Measurements from ENCODE around the gene MC4R. TPM values are rescaled to one million over a fixed set of nuclear protein-coding genes. Genes with fewer than 3 reads are reported as not detected.
A peak's percentile ranks its signal among the peaks of the same experiment; 100 is the strongest.

MC4R gene
- total and polyA plus RNA-seq, 2 donors (not counting 1 experiment from before 2014, with no cell fraction given), result not detected

- Histone ChIP-seq H3K4me3 (replicated peaks in 1 of 4; ENCODE audit: control extremely low read depth in 1 of 4, insufficient read depth in 1 of 4, low read depth in 3 of 4, low read length in 4 of 4) (no peak overlapping the region), H2AFZ (ENCODE audit: low read length) (no peak overlapping the region), H3K4me1 (ENCODE audit: control insufficient read depth, extremely low read depth, insufficient read depth, low read length) (no peaks in the 10 kb centered on the region), H4K20me1 (ENCODE audit: control insufficient read depth, extremely low read depth, insufficient read depth, low read length) (no peaks in the 10 kb centered on the region), H3K79me2 (ENCODE audit: control insufficient read depth, insufficient read depth, low read length) (no peaks in the 10 kb centered on the region), H3K4me2 (ENCODE audit: extremely low read depth, insufficient read depth, low read length) (no peak overlapping the region), H3K9ac (ENCODE audit: insufficient read depth, low read length) (no peak overlapping the region), H3K36me3 (ENCODE audit: control insufficient read depth, insufficient read depth, low read length) (no peaks in the 10 kb centered on the region), H3K27ac (ENCODE audit: insufficient read depth, low read length) (no peak overlapping the region), H3K9me3 (ENCODE audit: control insufficient read depth, insufficient read depth, low read depth, low read length) (no peaks in the 10 kb centered on the region), H3K27me3 (ENCODE audit: control insufficient read depth, insufficient read depth, low read length) (no peaks in the 10 kb centered on the region)
- DNase-seq (ENCODE audit: low read depth in 2 of 2), result no peak
- TF ChIP-seq EZH2 (IDR thresholded peaks at IDR 0.05; ENCODE audit: low read length, missing control alignments) (no peak), CTCF (conservative IDR thresholded peaks at IDR 0.05 in 1 of 2, IDR thresholded peaks at IDR 0.05 in 1 of 2; ENCODE audit: low read depth in 1 of 2, low read length in 2 of 2) (no peak)
These were observed 34.1 kb upstream of the MC4R start for GRCh38 chr18:60406721-60407120.

DNA sequence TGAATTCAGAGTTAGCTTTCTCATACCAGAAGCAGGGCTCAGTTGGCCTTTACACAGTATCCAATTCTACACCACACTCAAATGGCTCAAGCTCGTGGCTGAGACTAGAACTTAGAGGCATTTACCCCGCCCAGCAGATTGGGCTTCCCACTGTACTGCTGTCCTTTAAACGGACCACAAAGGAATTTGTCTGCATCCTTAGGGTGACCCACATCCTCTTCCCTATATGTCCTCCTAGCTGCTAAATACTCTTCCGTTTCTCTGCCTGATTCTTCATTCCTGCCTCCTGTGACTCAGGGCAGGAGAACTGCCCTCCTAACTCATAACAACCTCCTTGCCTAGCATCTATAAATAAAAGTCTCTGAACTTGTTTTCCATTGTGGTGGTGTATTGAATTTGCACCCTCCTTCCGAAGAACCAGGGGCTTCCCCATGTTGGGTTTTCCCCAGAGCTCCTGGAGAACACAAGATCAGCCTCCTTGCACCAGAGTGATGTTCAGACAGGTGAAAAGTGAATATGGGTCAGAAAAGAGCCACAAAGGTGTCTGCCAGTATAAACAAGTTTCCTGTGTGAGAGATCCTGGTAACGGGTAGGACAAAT is 32.0 kb upstream of the MC4R start:
- no peak overlapping the region for H3K4me2 ChIP-seq (ENCODE audit: extremely low read depth, insufficient read depth, low read length)
- no peak overlapping the region for H3K9ac ChIP-seq (ENCODE audit: insufficient read depth, low read length)
- H3K79me2 ChIP-seq (ENCODE audit: control insufficient read depth, insufficient read depth, low read length), result no peaks in the 10 kb centered on the region
- H3K27ac ChIP-seq (ENCODE audit: insufficient read depth, low read length), result no peak overlapping the region
- H3K4me3 ChIP-seq (replicated peaks in 1 of 4; ENCODE audit: control extremely low read depth in 1 of 4, insufficient read depth in 1 of 4, low read depth in 3 of 4, low read length in 4 of 4), result no peak overlapping the region
- H3K36me3 ChIP-seq (ENCODE audit: control insufficient read depth, insufficient read depth, low read length), result no peaks in the 10 kb centered on the region
- H2AFZ ChIP-seq (ENCODE audit: low read length), result no peak overlapping the region
- no peaks in the 10 kb centered on the region for H4K20me1 ChIP-seq (ENCODE audit: control insufficient read depth, extremely low read depth, insufficient read depth, low read length)
- no peak for TF ChIP-seq EZH2 (IDR thresholded peaks at IDR 0.05; ENCODE audit: low read length, missing control alignments)
- TF ChIP-seq CTCF (conservative IDR thresholded peaks at IDR 0.05 in 1 of 2, IDR thresholded peaks at IDR 0.05 in 1 of 2; ENCODE audit: low read depth in 1 of 2, low read length in 2 of 2), result no peak
- DNase-seq (ENCODE audit: low read depth in 2 of 2), result peak in 1 of 2 donors; percentile 5
- no peaks in the 10 kb centered on the region for H3K27me3 ChIP-seq (ENCODE audit: control insufficient read depth, insufficient read depth, low read length)
- H3K4me1 ChIP-seq (ENCODE audit: control insufficient read depth, extremely low read depth, insufficient read depth, low read length), result no peaks in the 10 kb centered on the region
- H3K9me3 ChIP-seq (ENCODE audit: control insufficient read depth, insufficient read depth, low read depth, low read length), result no peaks in the 10 kb centered on the region

DNA sequence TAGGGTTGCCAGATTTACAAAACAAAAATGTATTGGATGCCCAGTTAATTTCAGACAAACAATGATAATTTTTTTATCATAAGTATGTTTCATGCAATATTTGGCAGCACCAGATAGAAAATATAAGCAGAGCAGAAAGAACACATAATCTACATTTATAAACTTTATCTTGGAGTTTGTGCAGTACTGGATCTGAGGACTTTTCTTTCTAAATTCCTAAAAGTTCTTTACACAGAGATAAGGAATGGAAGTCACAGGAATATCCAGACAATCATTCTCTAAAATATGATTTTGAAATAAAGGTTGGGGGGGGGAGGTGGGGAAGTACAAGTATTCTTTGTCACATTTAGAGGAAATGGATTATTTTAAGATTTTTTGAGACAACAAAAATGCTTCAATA is 28.8 kb upstream of the MC4R start:
- Histone ChIP-seq H2AFZ (ENCODE audit: low read length) (no peak overlapping the region), H3K36me3 (ENCODE audit: control insufficient read depth, insufficient read depth, low read length) (no peaks in the 10 kb centered on the region), H3K9me3 (ENCODE audit: control insufficient read depth, insufficient read depth, low read depth, low read length) (no peaks in the 10 kb centered on the region), H3K27me3 (ENCODE audit: control insufficient read depth, insufficient read depth, low read length) (no peaks in the 10 kb centered on the region), H3K4me2 (ENCODE audit: extremely low read depth, insufficient read depth, low read length) (no peak overlapping the region), H3K4me3 (replicated peaks in 1 of 4; ENCODE audit: control extremely low read depth in 1 of 4, insufficient read depth in 1 of 4, low read depth in 3 of 4, low read length in 4 of 4) (no peak overlapping the region), H3K27ac (ENCODE audit: insufficient read depth, low read length) (no peak overlapping the region), H3K4me1 (ENCODE audit: control insufficient read depth, extremely low read depth, insufficient read depth, low read length) (no peaks in the 10 kb centered on the region), H3K79me2 (ENCODE audit: control insufficient read depth, insufficient read depth, low read length) (no peaks in the 10 kb centered on the region), H4K20me1 (ENCODE audit: control insufficient read depth, extremely low read depth, insufficient read depth, low read length) (no peaks in the 10 kb centered on the region), H3K9ac (ENCODE audit: insufficient read depth, low read length) (no peak overlapping the region)
- no peak for DNase-seq (ENCODE audit: low read depth in 2 of 2)
- TF ChIP-seq EZH2 (IDR thresholded peaks at IDR 0.05; ENCODE audit: low read length, missing control alignments) (no peak), CTCF (conservative IDR thresholded peaks at IDR 0.05 in 1 of 2, IDR thresholded peaks at IDR 0.05 in 1 of 2; ENCODE audit: low read depth in 1 of 2, low read length in 2 of 2) (no peak)

All from fibroblast of lung (primary cell).